Endodermal cell (in vitro differentiated cells): ENCODE results near the gene ATP6V0E1. TPM values are rescaled to one million over a fixed set of nuclear protein-coding genes. Genes with fewer than 3 reads are reported as not detected.

ENCODE experiments used
- DNase-seq: peaks from one replicate; pipeline ENCODE4 v3.0.0-alpha.2; 2017
- H3K27ac ChIP-seq: 2 replicates; pipeline ENCODE4 v1.5.1; 2013; ENCODE audit warnings: mild to moderate bottlenecking, low read depth, low read length, moderate library complexity
- H3K27me3 ChIP-seq: 2 replicates; pipeline ENCODE4 v1.6.1; 2013; ENCODE audit warnings: mild to moderate bottlenecking, low read length, moderate library complexity; ENCODE audit not compliant: insufficient read depth, control insufficient read depth, poor library complexity, severe bottlenecking
- H3K36me3 ChIP-seq: 2 replicates; pipeline ENCODE4 v1.7.0; 2013; ENCODE audit warnings: mild to moderate bottlenecking, low read length, moderate library complexity; ENCODE audit not compliant: control insufficient read depth, insufficient read depth
- H3K4me1 ChIP-seq: one replicate; pipeline ENCODE4 v1.7.0; 2013; ENCODE audit warnings: low read length; ENCODE audit not compliant: control insufficient read depth, insufficient read depth
- H3K4me3 ChIP-seq: 2 replicates; pipeline ENCODE4 v1.5.1; 2013; ENCODE audit warnings: mild to moderate bottlenecking, low read length, moderate library complexity
- H3K9ac ChIP-seq: 2 replicates; pipeline ENCODE4 v1.6.1; 2013; ENCODE audit warnings: mild to moderate bottlenecking, low read length, moderate library complexity; ENCODE audit not compliant: poor library complexity, severe bottlenecking; ENCODE audit errors: extremely low read depth
- H3K9me3 ChIP-seq: 2 replicates; pipeline ENCODE4 v1.6.1; 2013; ENCODE audit warnings: mild to moderate bottlenecking, low read length, moderate library complexity; ENCODE audit not compliant: control insufficient read depth
- H3K27ac Mint-ChIP-seq: 2 replicates; pipeline ENCODE4 v1.8.0; 2020; ENCODE audit warnings: mixed read lengths
- H3K27me3 Mint-ChIP-seq: 2 replicates; pipeline ENCODE4 v1.8.0; 2021; ENCODE audit warnings: mild to moderate bottlenecking, mixed read lengths; ENCODE audit not compliant: insufficient read depth
- H3K36me3 Mint-ChIP-seq: 2 replicates; pipeline ENCODE4 v1.8.0; 2020; ENCODE audit warnings: low read depth, mixed read lengths
- H3K4me1 Mint-ChIP-seq: 2 replicates; pipeline ENCODE4 v1.8.0; 2020; ENCODE audit warnings: mixed read lengths
- H3K4me3 Mint-ChIP-seq: 2 replicates; pipeline ENCODE4 v1.8.0; 2020; ENCODE audit warnings: mild to moderate bottlenecking, moderate library complexity, mixed read lengths
- H3K9me3 Mint-ChIP-seq: 2 replicates; pipeline ENCODE4 v1.8.0; 2020; ENCODE audit warnings: mild to moderate bottlenecking, mixed read lengths
- CTCF ChIP-seq: fragments of 200-600 bp; sonication (generic); conservative IDR thresholded peaks from 2 replicates; pipeline ENCODE4 v1.5.0; 2021; ENCODE audit warnings: antibody characterized with exemption, mild to moderate bottlenecking
- WGBS, 2 experiments: methylation state at CpG; one replicate each; pipeline versions ENCODE4 v1.1.5 to v1.1.7; 2013; ENCODE audit warnings: missing lambda C conversion rate in 2 of 2, mixed read lengths in 1 of 2; ENCODE audit not compliant: insufficient coverage in 1 of 2, insufficient read length in 1 of 2; 5-methylcytosine and 5-hydroxymethylcytosine counted together
- total RNA-seq, 2 donors: library from RNA; stranded (reverse); fragmentation: NEBNext Ultra II Directional in 1 of 2; extraction: Animal tissue kit (Norgen Biotek cat#: 25700) in 1 of 2; gene quantifications; 2 replicates in 1 of 2; 3 replicates in 1 of 2; pipeline ENCODE4 v1.2.1, GENCODE V29; 2021

Gene ATP6V0E1
- total RNA-seq, 2 donors from 2014 or later: 119 to 128 TPM

DNA sequence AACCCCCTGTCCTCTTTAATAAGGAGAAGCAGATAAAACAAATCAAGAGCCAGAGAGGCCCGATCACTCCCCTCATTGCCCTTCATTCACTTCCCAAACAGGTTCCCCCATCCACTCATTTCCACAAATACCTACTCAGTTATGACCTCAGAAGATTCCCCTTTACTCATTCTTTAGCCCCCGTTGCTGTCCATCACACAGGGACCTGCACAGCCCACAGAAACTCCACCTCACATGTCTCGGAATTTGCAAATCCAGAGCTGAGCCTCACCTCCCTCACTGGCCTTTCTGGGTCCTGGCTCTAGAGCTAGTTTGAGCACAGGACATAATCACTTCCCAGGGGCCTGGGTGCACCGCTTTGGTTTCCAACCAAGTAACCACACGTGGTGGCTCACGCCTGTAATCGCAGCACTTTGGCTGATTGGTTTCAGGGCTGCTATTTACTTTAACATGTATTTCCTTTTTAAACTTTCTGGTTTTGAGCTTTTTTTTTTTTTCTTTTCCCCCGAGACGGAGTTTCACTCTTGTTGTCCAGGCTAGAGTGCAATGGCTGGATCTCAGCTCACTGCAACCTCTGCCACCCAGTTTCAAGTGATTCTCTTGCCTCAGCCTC lies 17.8 kb downstream of the ATP6V0E1 start:
- Mint-ChIP-seq H3K9me3 (no peaks in the 10 kb centered on the region), H3K4me3 (no peak overlapping the region), H3K36me3 (peaks cover 36% of the 10 kb centered on the region), H3K4me1 (peaks cover 7% of the 10 kb centered on the region), H3K27me3 (no peaks in the 10 kb centered on the region), H3K27ac (peak overlapping the region; percentile 42)
- WGBS, 2 experiments: 91 to 94% methylated on average over 8 to 9 of the region's 9 CpGs
- Histone ChIP-seq H3K4me3 (no peak overlapping the region), H3K9me3 (no peaks in the 10 kb centered on the region), H3K36me3 (peaks cover 23% of the 10 kb centered on the region), H3K4me1 (no peaks in the 10 kb centered on the region), H3K27ac (no peak overlapping the region), H3K9ac (no peak overlapping the region), H3K27me3 (no peaks in the 10 kb centered on the region)
- TF ChIP-seq CTCF: no peak
- DNase-seq: no peak

DNA sequence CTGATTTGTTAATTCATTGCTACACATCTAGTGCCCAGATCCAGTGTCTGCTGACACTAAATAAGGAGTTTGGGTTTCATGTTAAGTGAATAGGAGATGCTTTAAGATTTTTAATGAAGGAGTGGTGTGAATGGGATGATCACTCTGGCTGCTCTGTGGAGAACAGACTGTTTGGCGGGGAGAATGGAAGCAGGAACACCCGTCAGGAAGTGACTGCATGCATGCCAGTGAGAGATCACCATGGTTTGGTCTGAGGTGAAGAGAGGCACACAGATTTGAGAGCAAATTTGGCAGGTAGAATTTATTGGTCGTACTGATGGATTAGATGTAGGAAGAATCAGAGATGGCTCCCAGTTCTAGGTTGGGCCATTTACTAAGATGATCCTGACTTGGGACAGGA lies 19.8 kb downstream of the ATP6V0E1 start:
- Mint-ChIP-seq H3K27ac (peak overlapping the region; percentile 20), H3K36me3 (peaks cover 22% of the 10 kb centered on the region), H3K27me3 (no peaks in the 10 kb centered on the region), H3K9me3 (no peaks in the 10 kb centered on the region), H3K4me3 (no peak overlapping the region), H3K4me1 (peaks cover 7% of the 10 kb centered on the region)
- 88 to 93% methylated on average over 2 to 3 of the region's 3 CpGs for WGBS, 2 experiments
- Histone ChIP-seq H3K9me3 (no peaks in the 10 kb centered on the region), H3K4me1 (no peaks in the 10 kb centered on the region), H3K27ac (no peak overlapping the region), H3K9ac (no peak overlapping the region), H3K36me3 (peaks cover 7% of the 10 kb centered on the region), H3K27me3 (no peaks in the 10 kb centered on the region), H3K4me3 (no peak overlapping the region)
- DNase-seq: no peak
- TF ChIP-seq CTCF: no peak

DNA sequence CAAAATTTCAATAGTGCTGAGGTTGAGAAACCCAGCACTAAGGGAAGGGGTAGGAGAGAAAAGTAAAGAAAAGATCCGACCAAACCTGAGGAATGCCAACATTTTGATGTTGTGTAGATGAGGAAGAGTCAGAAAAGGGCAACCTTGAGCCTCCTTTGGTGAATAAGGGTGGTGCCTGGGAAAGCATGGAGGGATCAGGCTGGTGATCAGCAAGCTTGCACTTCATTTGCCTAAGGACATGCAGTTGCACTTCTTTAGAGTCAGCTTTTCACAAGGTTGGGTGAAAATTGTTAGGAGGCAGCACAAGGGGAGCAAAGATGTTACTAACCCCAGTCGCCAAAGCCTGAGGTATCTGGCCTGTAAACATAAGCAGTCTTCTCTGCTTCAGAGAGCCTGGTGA lies 20.4 kb downstream of the ATP6V0E1 start:
- H3K36me3 Mint-ChIP-seq: peaks cover 18% of the 10 kb centered on the region
- no peaks in the 10 kb centered on the region for H3K4me1 ChIP-seq
- TF ChIP-seq CTCF: no peak
- no peak overlapping the region for H3K4me3 Mint-ChIP-seq
- no peak overlapping the region for H3K27ac Mint-ChIP-seq
- 79 to 90% methylated on average over 2 of the region's 2 CpGs for WGBS, 2 experiments
- peaks cover 7% of the 10 kb centered on the region for H3K4me1 Mint-ChIP-seq
- H3K9me3 Mint-ChIP-seq: no peaks in the 10 kb centered on the region
- peaks cover 7% of the 10 kb centered on the region for H3K36me3 ChIP-seq
- H3K27me3 ChIP-seq: no peaks in the 10 kb centered on the region
- H3K27me3 Mint-ChIP-seq: no peaks in the 10 kb centered on the region
- no peaks in the 10 kb centered on the region for H3K9me3 ChIP-seq
- no peak overlapping the region for H3K4me3 ChIP-seq
- no peak overlapping the region for H3K9ac ChIP-seq
- H3K27ac ChIP-seq: no peak overlapping the region
- no peak for DNase-seq
